Mesenchymal stem cell (in vitro differentiated cells and primary cell): ENCODE results near the gene PCGF1. TPM values are rescaled to one million over a fixed set of nuclear protein-coding genes. Genes with fewer than 3 reads are reported as not detected.

ENCODE experiments used
- DNase-seq: peaks from one replicate; pipeline ENCODE4 v3.0.0-alpha.2; 2013
- H2AFZ ChIP-seq: one replicate; pipeline ENCODE4 v1.6.1; 2013; ENCODE audit warnings: low read depth, mild to moderate bottlenecking, control low read depth, inconsistent platforms, low read length, moderate library complexity
- H2AK5ac ChIP-seq: 2 replicates; pipeline ENCODE4 v1.6.1; 2013; ENCODE audit warnings: low read length, moderate library complexity, mild to moderate bottlenecking, inconsistent platforms; ENCODE audit not compliant: severe bottlenecking
- H2BK120ac ChIP-seq: one replicate; pipeline ENCODE4 v1.6.1; 2013; ENCODE audit warnings: low read depth, mild to moderate bottlenecking, inconsistent platforms, low read length, moderate library complexity
- H2BK12ac ChIP-seq, 2 experiments: one replicate each; pipeline ENCODE4 v1.6.1; 2013; ENCODE audit warnings: inconsistent platforms in 2 of 2, low read length in 2 of 2, mild to moderate bottlenecking in 2 of 2, moderate library complexity in 2 of 2, control low read depth in 1 of 2
- H2BK15ac ChIP-seq: one replicate; pipeline ENCODE4 v1.6.1; 2013; ENCODE audit warnings: mild to moderate bottlenecking, low read depth, inconsistent platforms; ENCODE audit not compliant: poor library complexity, severe bottlenecking
- H2BK5ac ChIP-seq: 2 replicates; pipeline ENCODE4 v1.6.1; 2013; ENCODE audit warnings: low read depth, mild to moderate bottlenecking, low read length, control low read depth, inconsistent platforms; ENCODE audit not compliant: poor library complexity, severe bottlenecking
- H3K14ac ChIP-seq, 2 experiments: one replicate each; pipeline ENCODE4 v1.6.1; 2013; ENCODE audit warnings: inconsistent platforms in 2 of 2, low read length in 2 of 2, control low read depth in 1 of 2, mild to moderate bottlenecking in 1 of 2, moderate library complexity in 1 of 2
- H3K18ac ChIP-seq, 2 experiments: one replicate each; pipeline ENCODE4 v1.6.1; 2013; ENCODE audit warnings: inconsistent platforms in 2 of 2, low read length in 2 of 2, control low read depth in 1 of 2, low read depth in 1 of 2, mild to moderate bottlenecking in 1 of 2
- H3K23ac ChIP-seq, 2 experiments: one replicate each; pipeline ENCODE4 v1.6.1; 2013; ENCODE audit warnings: inconsistent platforms in 2 of 2, low read length in 2 of 2, mild to moderate bottlenecking in 2 of 2, moderate library complexity in 2 of 2, control low read depth in 1 of 2
- H3K27ac ChIP-seq: 2 replicates; pipeline ENCODE4 v1.5.1; 2013; ENCODE audit warnings: mild to moderate bottlenecking, moderate library complexity, low read length, control low read depth, inconsistent platforms; ENCODE audit not compliant: poor library complexity, severe bottlenecking
- H3K27me3 ChIP-seq, 2 experiments: 2 replicates each; pipeline versions ENCODE4 v1.6.1 to v1.7.0; 2013; ENCODE audit warnings: low read length in 2 of 2, mild to moderate bottlenecking in 2 of 2, moderate library complexity in 2 of 2, control low read depth in 1 of 2, inconsistent platforms in 1 of 2; ENCODE audit not compliant: control insufficient read depth in 1 of 2, insufficient read depth in 1 of 2
- H3K36me3 ChIP-seq, 2 experiments: 2 replicates each; pipeline versions ENCODE4 v1.6.1 to v1.7.0; 2013; ENCODE audit warnings: low read length in 2 of 2, control low read depth in 1 of 2, inconsistent platforms in 1 of 2, low read depth in 1 of 2, mild to moderate bottlenecking in 1 of 2; ENCODE audit not compliant: insufficient read depth in 2 of 2, control insufficient read depth in 1 of 2
- H3K4ac ChIP-seq, 2 experiments: one replicate each; pipeline ENCODE4 v1.6.1; 2013; ENCODE audit warnings: inconsistent platforms in 2 of 2, low read length in 2 of 2, mild to moderate bottlenecking in 2 of 2, moderate library complexity in 2 of 2, control low read depth in 1 of 2, low read depth in 1 of 2
- H3K4me1 ChIP-seq: 2 replicates; pipeline ENCODE4 v1.6.1; 2013; ENCODE audit warnings: low read depth, low read length, control low read depth; ENCODE audit not compliant: control insufficient read depth, insufficient read depth
- H3K4me2 ChIP-seq: 2 replicates; pipeline ENCODE4 v1.6.1; 2013; ENCODE audit warnings: low read length, mild to moderate bottlenecking, inconsistent platforms; ENCODE audit not compliant: poor library complexity, severe bottlenecking
- H3K4me3 ChIP-seq, 2 experiments: 2 replicates each; pipeline versions ENCODE4 v1.5.1 to v1.7.0; 2013; ENCODE audit warnings: low read length in 2 of 2, mild to moderate bottlenecking in 2 of 2, control low read depth in 1 of 2, low read depth in 1 of 2; ENCODE audit not compliant: insufficient read depth in 1 of 2
- H3K79me1 ChIP-seq: replicated peaks from 2 replicates; pipeline ENCODE4 v1.6.1; 2013; ENCODE audit warnings: mild to moderate bottlenecking, control low read depth, low read length, inconsistent platforms; ENCODE audit not compliant: poor library complexity, severe bottlenecking
- H3K9ac ChIP-seq: 2 replicates; pipeline ENCODE4 v1.7.0; 2013; ENCODE audit warnings: mild to moderate bottlenecking, low read length, moderate library complexity
- H3K9me3 ChIP-seq: 2 replicates; pipeline ENCODE4 v1.7.0; 2013; ENCODE audit warnings: mild to moderate bottlenecking, low read length; ENCODE audit not compliant: control insufficient read depth
- H4K8ac ChIP-seq: one replicate; pipeline ENCODE4 v1.6.1; 2013; ENCODE audit warnings: inconsistent platforms, mild to moderate bottlenecking, low read length, moderate library complexity
- H4K91ac ChIP-seq: one replicate; pipeline ENCODE4 v1.6.1; 2013; ENCODE audit warnings: mild to moderate bottlenecking, low read length, inconsistent platforms
- WGBS: methylation state at CpG from one replicate; pipeline ENCODE4 v1.1.7; 2013; ENCODE audit warnings: mixed read lengths; 5-methylcytosine and 5-hydroxymethylcytosine counted together
- polyA plus RNA-seq, 2 experiments: library from polyadenylated mRNA; stranded (reverse); fragments of 200-250 nt; gene quantifications; one replicate each; pipeline ENCODE4 v1.2.3, GENCODE V29; 2013

PCGF1 gene
- polyA plus RNA-seq (2013, experiment 1 of 2), result 18.7 TPM
- polyA plus RNA-seq (2013, experiment 2 of 2), result 17.4 TPM

GRCh38 chr2:74507145-74507925, at the start of gene PCGF1:
Gene PCGF1, minus strand, starts transcription at chr2:74507695. Its CDS starts 27 bp downstream, at chr2:74507668.
- Histone ChIP-seq H3K9ac (peak within 1 kb of the TSS; percentile 96), H2BK15ac (peak within 1 kb of the TSS; percentile 99), H3K4me2 (peak within 1 kb of the TSS; percentile 99), H4K8ac (peak within 1 kb of the TSS; percentile 100), H3K23ac (peak within 1 kb of the TSS; percentile 49 to 52), H3K27ac (peak within 1 kb of the TSS; percentile 96), H2BK5ac (peak within 1 kb of the TSS; percentile 50), H2AFZ (peak within 1 kb of the TSS; percentile 81), H3K4me1 (peaks cover 41% of the 10 kb centered on the region), H2AK5ac (peak within 1 kb of the TSS; percentile 73), H3K36me3 (peaks cover 15 to 19% of the 10 kb centered on the region in 2 experiments), H3K27me3 (peaks cover 21 to 29% of the 10 kb centered on the region in 2 experiments), H3K4me3 (peak within 1 kb of the TSS; percentile 80 to 90), H3K79me1 (peaks cover 16% of the 10 kb centered on the region), H2BK12ac (peak within 1 kb of the TSS; percentile 23 to 44), H4K91ac (peak within 1 kb of the TSS; percentile 100), H3K18ac (peak within 1 kb of the TSS; percentile 97 to 99), H3K4ac (peak within 1 kb of the TSS; percentile 95 to 99), H3K14ac (peak within 1 kb of the TSS; percentile 25 to 90), H3K9me3 (no peaks in the 10 kb centered on the region), H2BK120ac (peak within 1 kb of the TSS; percentile 86)
- peak; percentile 97 for DNase-seq
- WGBS, result under 1% methylated on average over 51 of the region's 56 CpGs

- H3K4me2 ChIP-seq, result no peak overlapping the region
- H2AK5ac ChIP-seq, result no peak overlapping the region
- H2AFZ ChIP-seq, result no peak overlapping the region
- H2BK5ac ChIP-seq, result no peak overlapping the region
- peaks cover 13 to 22% of the 10 kb centered on the region in 2 experiments for H3K36me3 ChIP-seq
- no peak overlapping the region for H2BK15ac ChIP-seq
- H3K9me3 ChIP-seq, result no peaks in the 10 kb centered on the region
- 95% methylated on average over 3 of the region's 6 CpGs for WGBS
- H3K27ac ChIP-seq, result no peak overlapping the region
- H3K23ac ChIP-seq, result no peak overlapping the region
- DNase-seq, result no peak
- no peaks in the 10 kb centered on the region for H3K27me3 ChIP-seq
- no peak overlapping the region for H3K4ac ChIP-seq
- H3K9ac ChIP-seq, result no peak overlapping the region
- no peak overlapping the region for H4K91ac ChIP-seq
- peaks cover 25% of the 10 kb centered on the region for H3K4me1 ChIP-seq
- no peak overlapping the region for H3K4me3 ChIP-seq
- no peak overlapping the region for H2BK120ac ChIP-seq
- peaks cover 22% of the 10 kb centered on the region for H3K79me1 ChIP-seq
- no peak overlapping the region for H4K8ac ChIP-seq
- no peak overlapping the region for H3K18ac ChIP-seq
- no peak overlapping the region for H2BK12ac ChIP-seq
- H3K14ac ChIP-seq, result no peak overlapping the region
These were observed 49.4 kb upstream of the PCGF1 start for GRCh38 chr2:74556831-74557370.

GRCh38 chr2:74556159-74556558, 48.7 kb upstream of the PCGF1 start:
- no peak overlapping the region for H4K91ac ChIP-seq

GRCh38 chr2:74555610-74556103, 48.2 kb upstream of the PCGF1 start:
- peak overlapping the region; percentile 82 for H3K4me2 ChIP-seq
- H3K4ac ChIP-seq, result no peak overlapping the region
- H2AFZ ChIP-seq, result no peak overlapping the region
- H3K4me1 ChIP-seq, result peaks cover 24% of the 10 kb centered on the region
- no peak overlapping the region for H3K14ac ChIP-seq
- H3K27me3 ChIP-seq, result no peaks in the 10 kb centered on the region
- no peaks in the 10 kb centered on the region for H3K9me3 ChIP-seq
- H3K9ac ChIP-seq, result peak overlapping the region; percentile 93
- peaks cover 13 to 22% of the 10 kb centered on the region in 2 experiments for H3K36me3 ChIP-seq
- H3K27ac ChIP-seq, result no peak overlapping the region
- no peak overlapping the region for H4K8ac ChIP-seq
- no peak for DNase-seq
- peak overlapping the region; percentile 66 to 99 for H3K4me3 ChIP-seq
- H2AK5ac ChIP-seq, result no peak overlapping the region
- no peak overlapping the region for H2BK120ac ChIP-seq
- H3K18ac ChIP-seq, result no peak overlapping the region
- peaks cover 22% of the 10 kb centered on the region for H3K79me1 ChIP-seq
- H2BK15ac ChIP-seq, result no peak overlapping the region
- WGBS, result 70% methylated on average over 17 of the region's 17 CpGs
- no peak overlapping the region for H3K23ac ChIP-seq
- H2BK5ac ChIP-seq, result no peak overlapping the region
- H2BK12ac ChIP-seq, result no peak overlapping the region
- no peak overlapping the region for H4K91ac ChIP-seq

More at GRCh38 chr2:74556159-74556558, 48.7 kb upstream of the PCGF1 start:
- no peak overlapping the region for H3K23ac ChIP-seq
- H2BK15ac ChIP-seq, result no peak overlapping the region
- peaks cover 22% of the 10 kb centered on the region for H3K79me1 ChIP-seq
- peaks cover 13 to 22% of the 10 kb centered on the region in 2 experiments for H3K36me3 ChIP-seq
- no peak overlapping the region for H3K4ac ChIP-seq
- no peaks in the 10 kb centered on the region for H3K27me3 ChIP-seq
- no peak overlapping the region for H2AK5ac ChIP-seq
- H3K9me3 ChIP-seq, result no peaks in the 10 kb centered on the region
- H3K4me2 ChIP-seq, result no peak overlapping the region
- H3K4me1 ChIP-seq, result peaks cover 25% of the 10 kb centered on the region
- H3K14ac ChIP-seq, result no peak overlapping the region
- peak overlapping the region; percentile 50 for H4K8ac ChIP-seq
- H3K4me3 ChIP-seq, result peak overlapping the region in 1 of 2 experiments; percentile 99
- H2BK12ac ChIP-seq, result no peak overlapping the region
- H3K18ac ChIP-seq, result no peak overlapping the region
- H2AFZ ChIP-seq, result no peak overlapping the region
- no peak overlapping the region for H2BK5ac ChIP-seq
- H3K27ac ChIP-seq, result no peak overlapping the region
- WGBS, result 84% methylated on average over 14 of the region's 14 CpGs
- H2BK120ac ChIP-seq, result no peak overlapping the region
- H3K9ac ChIP-seq, result no peak overlapping the region
- no peak for DNase-seq
